GM04503 (cell line): ENCODE results near the gene LCE2D.
"Not testable (repeated sequence)": the region's sequence is repeated elsewhere in the genome, so short reads cannot be mapped to it uniquely, and the experiment has no call there.

ENCODE experiments used
- DNase-seq: peaks from one replicate; pipeline ENCODE4 v3.0.0-alpha.2; 2012; ENCODE audit warnings: low read depth

Gene LCE2D, protein sequence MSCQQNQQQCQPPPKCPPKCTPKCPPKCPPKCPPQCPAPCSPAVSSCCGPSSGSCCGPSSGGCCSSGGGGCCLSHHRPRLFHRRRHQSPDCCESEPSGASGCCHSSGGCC

GRCh38 chr1:152663098-152663497 is at the start of gene LCE2D:
Gene LCE2D, plus strand, starts transcription at chr1:152663380. Its CDS starts 726 bp downstream, at chr1:152664106.
- DNase-seq = no peak

DNA sequence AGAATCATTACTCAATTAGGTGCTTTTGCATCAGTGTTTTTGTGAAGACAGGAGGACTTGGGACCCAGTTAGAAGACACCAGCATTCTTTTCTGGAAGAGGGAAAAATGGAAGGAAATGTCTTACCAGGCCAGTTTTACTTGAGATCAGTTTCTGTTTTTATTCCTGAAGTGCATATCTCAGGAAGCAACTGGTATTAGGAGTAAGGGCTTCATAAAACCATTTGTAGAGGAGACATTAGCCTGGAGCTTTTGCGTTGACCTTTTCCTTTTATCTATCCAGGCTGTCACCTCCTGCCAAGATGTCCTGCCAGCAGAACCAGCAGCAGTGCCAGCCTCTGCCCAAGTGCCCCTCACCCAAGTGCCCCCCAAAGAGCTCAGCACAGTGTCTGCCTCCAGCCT is 49.7 kb upstream of the LCE2D start, which contains the start of gene LCE3B:
LCE3B (plus strand) TSS at position 301 of the 400 bp plus-strand sequence; CDS start at position 301, 0 bp downstream.
- no peak for DNase-seq

GRCh38 chr1:152621993-152622392 is 41.2 kb upstream of the LCE2D start:
- DNase-seq = no peak

GRCh38 chr1:152622803-152623202 is 40.4 kb upstream of the LCE2D start, which contains the start of gene LCE3A:
Gene LCE3A, minus strand, starts transcription at chr1:152623103. Its CDS starts 0 bp downstream, at chr1:152623103.
- no peak for DNase-seq

GRCh38 chr1:152623203-152623844 is 39.9 kb upstream of the LCE2D start:
- DNase-seq = no peak

- DNase-seq = no peak
These were observed 36.4 kb upstream of the LCE2D start for GRCh38 chr1:152626744-152627143.

DNA sequence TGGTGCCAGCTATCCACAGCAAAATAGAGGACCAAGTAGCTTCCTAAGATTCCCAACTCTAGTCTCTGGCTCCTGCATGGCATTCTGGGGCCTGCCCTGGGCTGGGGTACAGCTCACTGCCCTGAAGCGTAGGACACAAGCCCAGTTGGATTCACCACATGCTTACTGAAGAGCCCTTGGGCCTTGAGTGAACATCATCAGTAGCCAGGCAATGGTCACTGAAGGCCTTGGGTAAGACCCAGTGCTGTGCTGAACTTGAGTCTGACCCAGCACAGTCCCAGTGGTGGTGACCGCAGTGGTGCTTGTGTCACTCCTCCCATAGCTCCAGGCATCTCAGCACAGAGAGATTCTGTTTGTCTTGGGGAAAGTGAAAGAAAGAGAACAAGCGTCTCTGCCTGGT is 32.6 kb upstream of the LCE2D start:
- no peak for DNase-seq

- DNase-seq = no peak
These were observed 22.8 kb upstream of the LCE2D start for GRCh38 chr1:152640351-152640750.

GRCh38 chr1:152643945-152644344 is 19.2 kb upstream of the LCE2D start:
- no peak for DNase-seq

- DNase-seq = no peak
These were observed 18.0 kb upstream of the LCE2D start for GRCh38 chr1:152645146-152645545.

- no peak for DNase-seq
These were observed 16.5 kb upstream of the LCE2D start for GRCh38 chr1:152646656-152647055.

DNA sequence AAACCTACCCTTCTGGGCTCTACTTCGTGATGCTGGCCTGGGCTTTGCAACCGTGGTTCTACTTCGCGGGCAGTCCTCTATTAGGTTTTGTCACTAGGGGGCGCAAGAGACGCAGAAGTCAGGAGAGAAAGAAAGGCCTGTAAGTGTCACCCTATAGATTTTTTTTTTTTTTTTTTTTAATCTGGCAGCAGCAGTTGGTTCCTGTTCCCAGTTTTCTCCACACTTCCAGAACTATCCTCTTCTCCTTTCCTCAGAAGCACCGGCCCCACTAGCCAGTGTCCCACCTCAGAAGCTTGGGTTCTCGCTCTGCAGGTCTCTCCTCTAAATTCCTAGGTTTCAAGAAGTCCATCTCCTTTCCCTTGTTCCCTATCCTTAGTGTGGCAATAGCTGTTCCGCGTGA is 9.1 kb upstream of the LCE2D start:
- no peak for DNase-seq

GRCh38 chr1:152656459-152656858 is 6.7 kb upstream of the LCE2D start:
- no peak for DNase-seq

DNA sequence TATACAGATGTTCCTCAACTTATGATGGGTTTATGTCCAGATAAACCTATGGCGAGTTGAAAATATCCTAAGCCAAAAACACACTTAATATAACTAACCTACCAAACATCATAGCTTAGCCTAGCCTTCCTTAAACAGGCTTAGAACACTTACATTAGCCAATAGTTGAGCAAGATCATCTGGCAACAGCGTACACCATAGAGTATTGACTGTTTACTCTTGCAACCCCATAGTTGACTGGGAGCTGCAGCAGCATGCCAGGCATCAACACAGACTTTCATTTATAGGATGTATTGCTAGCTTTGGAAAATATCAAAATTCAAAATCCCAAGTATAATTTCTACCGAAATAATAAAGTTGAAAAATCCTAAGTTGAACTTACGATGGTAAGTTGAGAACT is 5.5 kb upstream of the LCE2D start:
- DNase-seq = no peak

GRCh38 chr1:152658649-152659048 is 4.5 kb upstream of the LCE2D start:
- no peak for DNase-seq

DNA sequence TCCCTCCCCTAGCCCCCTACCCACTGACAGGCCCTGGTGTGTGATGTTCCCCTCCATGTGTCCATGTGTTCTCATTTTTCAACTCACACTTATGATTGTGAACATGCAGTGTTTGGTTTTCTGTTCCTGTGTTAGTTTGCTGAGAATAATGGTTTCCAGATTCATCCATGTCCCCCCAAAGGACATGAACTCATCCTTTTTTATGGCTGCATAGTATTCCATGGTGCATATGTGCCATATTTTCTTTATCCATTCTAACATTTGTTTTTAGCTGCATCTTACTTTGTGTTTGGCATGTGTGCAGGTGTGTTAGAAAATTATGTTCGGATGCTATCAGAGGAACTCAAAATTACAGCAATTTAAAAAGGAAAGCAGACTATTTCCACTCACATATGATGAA is 3.0 kb downstream of the LCE2D start:
- not testable (repeated sequence) for DNase-seq

DNA sequence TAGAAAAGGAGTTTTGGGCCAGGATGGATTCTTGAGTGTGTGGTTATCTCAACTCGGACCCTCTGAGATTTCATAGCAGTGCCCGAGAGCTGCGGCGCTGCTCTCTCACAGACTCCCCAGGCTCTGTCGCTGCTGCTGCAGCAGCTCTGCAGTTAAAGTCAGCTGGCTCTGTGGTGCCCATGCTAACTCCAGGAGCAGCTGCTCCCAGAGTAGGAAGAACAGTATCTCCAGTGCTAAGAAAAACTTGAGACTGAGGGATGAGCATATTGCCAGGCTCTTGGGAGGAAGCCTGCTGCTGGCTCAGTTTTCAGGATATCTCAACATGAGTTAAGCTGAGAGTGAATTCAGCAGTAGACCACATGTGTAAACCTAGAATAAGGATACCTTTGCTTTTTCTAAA is 4.5 kb downstream of the LCE2D start:
- DNase-seq = no peak

GRCh38 chr1:152673016-152673415 is 9.8 kb downstream of the LCE2D start:
- no peak for DNase-seq

DNA sequence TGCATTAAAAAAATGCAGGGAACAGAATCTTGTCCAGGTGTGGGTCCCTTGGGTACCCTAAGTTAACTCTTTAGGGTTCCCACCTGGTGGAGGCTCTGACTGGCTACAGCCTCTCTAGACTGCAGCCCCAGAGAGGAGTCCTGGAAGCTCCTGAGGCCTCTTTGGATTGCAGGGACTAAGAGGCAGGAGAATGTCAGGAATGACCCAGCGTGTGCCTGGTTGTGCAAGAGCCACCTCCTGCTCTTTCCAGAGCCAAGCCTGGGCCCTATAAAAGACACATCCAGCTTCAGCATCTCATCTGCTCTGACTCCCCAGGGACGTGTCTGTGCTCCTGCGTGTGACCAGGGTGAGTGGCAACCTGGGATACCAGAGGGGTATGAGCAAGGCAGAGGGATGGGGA is 11.8 kb downstream of the LCE2D start, which contains the start of gene LCE2C:
LCE2C (plus strand) TSS at position 297 of the 400 bp plus-strand sequence. CDS start 737 bp downstream, outside the sequence.
- DNase-seq = not testable (repeated sequence)

- DNase-seq = no peak
These were observed 16.3 kb downstream of the LCE2D start for GRCh38 chr1:152679459-152679858.

GRCh38 chr1:152681616-152682015 is 18.4 kb downstream of the LCE2D start:
- no peak for DNase-seq

DNA sequence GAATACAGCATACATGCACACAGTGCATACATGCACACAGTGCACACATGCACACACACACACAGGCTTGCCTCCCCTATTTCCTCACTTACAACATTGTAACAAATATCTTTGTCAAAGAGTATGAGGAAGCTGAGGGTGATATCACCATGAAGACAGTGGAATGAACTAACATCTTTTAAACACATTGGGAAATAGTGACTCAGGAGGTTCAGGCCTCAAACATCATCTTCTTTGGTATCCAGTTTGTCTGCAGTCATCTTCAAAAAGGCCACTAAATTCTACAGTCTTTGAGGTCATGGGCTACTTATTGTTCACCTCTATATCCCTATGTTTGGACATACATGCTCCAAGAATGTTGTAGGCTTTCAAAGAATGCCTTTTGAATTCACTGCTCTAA is 20.7 kb downstream of the LCE2D start:
- peak; percentile 6 for DNase-seq

- DNase-seq = not testable (repeated sequence)
These were observed 22.6 kb downstream of the LCE2D start, which contains the start of gene LCE2B for GRCh38 chr1:152685823-152686222. Gene LCE2B, plus strand, starts transcription at chr1:152686123. Its CDS starts 721 bp downstream, at chr1:152686844.
